Occipital lobe (tissue), 2 donors: ENCODE measurements around the gene FIZ1. TPM values are rescaled to one million over a fixed set of nuclear protein-coding genes. Genes with fewer than 3 reads are reported as not detected.

Source experiments
- DNase-seq: peaks from one replicate; lab custom pipeline; 2025; lab: John Stamatoyannopoulos, UW
- total RNA-seq: library from RNA; depleted of rRNA; stranded (reverse); fragments of >200 nt; gene quantifications from one replicate; pipeline ENCODE4 v1.2.3, GENCODE V29; 2014

Gene FIZ1
- total RNA-seq, 1 donor from 2014 or later = 4.1 TPM

- DNase-seq = no peak
Observed at GRCh38 chr19:55613930-55614710, 14.8 kb upstream of the FIZ1 start.

- no peak for DNase-seq
Observed at GRCh38 chr19:55613396-55613795, 14.1 kb upstream of the FIZ1 start.

DNA sequence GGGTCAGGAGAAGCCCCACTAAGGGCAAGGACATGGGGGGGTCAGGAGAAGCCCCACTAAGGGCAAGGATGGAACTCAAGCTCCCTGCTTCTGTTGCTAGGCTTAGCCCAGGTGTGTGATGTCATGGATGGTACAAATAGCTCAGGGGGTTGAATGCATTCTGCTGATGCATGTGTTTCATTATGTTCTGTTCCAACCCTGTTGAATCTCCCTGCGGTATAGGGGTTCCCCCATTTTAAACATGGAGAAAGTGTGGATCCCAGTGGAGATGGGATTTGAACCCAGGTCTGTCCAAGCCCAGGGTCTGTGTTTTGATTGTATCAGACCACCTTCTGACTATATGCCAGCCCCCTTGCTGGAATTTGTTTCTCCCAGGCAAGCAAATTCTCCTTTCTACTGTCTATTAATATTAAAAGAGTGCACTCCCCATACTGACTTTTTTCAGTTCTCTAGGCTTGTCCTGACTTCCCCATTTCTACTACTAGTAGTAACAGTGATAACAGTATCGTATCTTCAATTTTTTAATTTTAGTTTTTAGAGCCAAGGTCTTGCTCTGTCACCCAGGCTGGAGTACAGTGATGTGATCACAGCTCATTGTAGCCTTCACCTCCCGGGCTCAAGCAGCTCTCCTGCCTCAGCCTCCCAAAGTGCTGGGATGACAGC lies 12.8 kb upstream of the FIZ1 start:
- no peak for DNase-seq

DNA sequence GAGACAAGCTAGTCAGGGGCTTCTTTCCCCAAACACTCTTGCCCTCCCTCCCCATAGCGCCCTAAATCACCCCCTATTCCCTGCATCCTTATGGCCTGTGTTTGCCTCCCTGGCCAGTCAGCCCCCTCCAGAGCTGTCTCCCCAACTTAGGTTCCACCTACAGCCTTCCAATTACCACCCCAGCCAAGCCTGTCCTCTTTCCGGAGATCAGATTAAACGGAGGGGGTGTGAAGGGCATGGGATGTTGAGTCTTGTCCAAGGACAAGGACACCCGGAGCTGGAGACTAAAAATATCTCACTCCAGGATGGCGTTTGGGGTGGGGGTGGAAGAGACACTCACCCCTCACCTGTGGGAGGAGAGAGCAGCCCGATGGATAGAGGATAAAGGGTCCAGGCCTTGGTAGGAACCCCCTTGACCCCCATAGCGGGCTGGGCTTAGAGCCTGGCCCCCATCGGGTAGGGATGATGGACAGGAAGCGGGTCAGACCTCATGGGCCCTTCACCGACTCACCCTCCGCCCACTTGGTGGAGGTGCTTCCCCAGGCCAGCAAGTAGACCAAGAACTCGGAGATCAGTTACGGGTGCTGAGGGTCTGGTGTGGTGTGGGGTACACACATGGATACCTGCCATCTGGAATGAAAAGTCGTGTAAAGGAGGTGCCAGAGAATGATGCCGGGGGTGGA lies 12.1 kb upstream of the FIZ1 start:
- no peak for DNase-seq

- no peak for DNase-seq
Observed at GRCh38 chr19:55609326-55609725, 10.0 kb upstream of the FIZ1 start.

GRCh38 chr19:55606817-55607216 lies 7.5 kb upstream of the FIZ1 start:
- DNase-seq = no peak

- DNase-seq = no peak
Observed at GRCh38 chr19:55606471-55606787, 7.1 kb upstream of the FIZ1 start.

DNA sequence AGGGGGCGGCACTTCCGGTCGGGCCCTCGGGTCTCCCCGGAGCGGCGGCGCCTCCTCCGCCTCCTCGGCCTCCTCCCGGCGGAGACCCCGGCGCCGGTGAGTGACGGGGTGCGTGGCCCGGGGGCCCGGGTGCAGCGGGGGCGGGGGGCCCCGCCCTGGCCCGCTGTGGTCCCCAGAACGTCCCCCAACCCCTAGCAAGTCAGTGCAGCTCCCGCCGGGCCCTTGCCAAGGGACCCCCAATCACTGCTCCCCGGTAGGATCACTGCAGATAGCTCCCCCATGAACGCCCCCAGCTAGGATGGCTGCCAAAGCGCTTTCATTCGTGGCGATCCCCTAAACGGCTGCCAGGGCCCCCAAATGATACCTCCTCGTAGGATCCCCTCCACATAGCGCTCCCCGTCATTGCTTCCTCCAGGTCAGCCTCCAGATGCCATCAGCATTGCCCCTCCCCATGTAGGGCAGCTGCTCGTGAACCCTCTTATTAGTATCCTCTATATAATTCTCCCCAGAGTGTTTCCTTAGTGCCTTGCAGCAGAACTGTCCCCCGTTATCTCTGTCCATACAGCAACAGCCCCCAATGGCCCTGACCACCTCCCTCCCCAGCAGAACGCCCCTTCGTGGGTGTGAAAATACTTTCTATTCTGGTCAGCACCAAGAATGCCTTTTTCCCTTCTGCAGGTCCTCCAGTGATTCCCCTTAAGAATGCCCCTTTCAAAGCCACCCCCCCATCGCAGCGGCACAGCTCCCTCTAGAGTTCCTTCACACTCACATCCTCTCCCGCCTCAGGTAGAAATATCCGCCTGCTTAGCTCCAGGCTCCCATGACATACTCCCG lies 6.5 kb upstream of the FIZ1 start, which contains the start of gene ZNF865:
TSS of gene ZNF865 (plus strand) at position 11 of the 834 bp plus-strand sequence. CDS start 7,972 bp downstream, outside the sequence.
- peak; percentile 48 for DNase-seq

- DNase-seq = peak; percentile 95
Observed at GRCh38 chr19:55605207-55605636, 5.9 kb upstream of the FIZ1 start.

DNA sequence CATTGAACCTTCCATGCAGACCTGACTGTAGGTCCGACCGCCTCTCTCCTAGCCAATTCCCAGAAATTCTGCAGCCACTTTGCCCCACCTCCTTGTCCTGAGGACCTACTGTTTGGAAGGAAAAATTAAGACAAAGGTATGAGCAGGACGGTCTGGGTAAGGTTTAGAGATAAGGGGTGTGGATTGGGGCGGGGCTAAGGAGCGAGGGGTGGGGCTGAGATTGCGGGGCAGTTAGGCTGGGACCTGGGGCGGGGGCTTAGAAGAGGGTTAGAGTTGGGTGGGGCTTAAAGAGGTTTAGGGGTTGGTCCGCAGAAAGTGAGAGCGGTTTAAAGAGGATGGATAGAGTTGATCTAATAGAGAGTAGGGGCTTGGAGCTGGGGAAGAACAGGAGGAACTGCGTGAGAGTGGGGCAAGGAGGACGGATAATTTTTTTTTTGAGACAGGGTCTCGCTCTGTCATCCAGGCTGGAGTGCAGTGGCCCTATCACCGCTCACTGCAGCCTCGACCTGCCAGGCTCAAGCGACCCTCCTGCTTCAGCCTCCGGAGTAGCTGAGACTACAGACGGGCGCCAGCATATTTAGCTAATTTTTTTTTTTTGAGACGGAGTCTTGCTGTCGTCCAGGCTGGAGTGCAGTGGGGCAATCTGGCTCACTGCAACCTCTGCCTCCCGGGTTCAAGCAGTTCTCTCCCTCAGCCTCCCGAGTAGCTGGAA lies 4.4 kb upstream of the FIZ1 start:
- DNase-seq = no peak

GRCh38 chr19:55603115-55603514 lies 3.8 kb upstream of the FIZ1 start:
- no peak for DNase-seq

DNA sequence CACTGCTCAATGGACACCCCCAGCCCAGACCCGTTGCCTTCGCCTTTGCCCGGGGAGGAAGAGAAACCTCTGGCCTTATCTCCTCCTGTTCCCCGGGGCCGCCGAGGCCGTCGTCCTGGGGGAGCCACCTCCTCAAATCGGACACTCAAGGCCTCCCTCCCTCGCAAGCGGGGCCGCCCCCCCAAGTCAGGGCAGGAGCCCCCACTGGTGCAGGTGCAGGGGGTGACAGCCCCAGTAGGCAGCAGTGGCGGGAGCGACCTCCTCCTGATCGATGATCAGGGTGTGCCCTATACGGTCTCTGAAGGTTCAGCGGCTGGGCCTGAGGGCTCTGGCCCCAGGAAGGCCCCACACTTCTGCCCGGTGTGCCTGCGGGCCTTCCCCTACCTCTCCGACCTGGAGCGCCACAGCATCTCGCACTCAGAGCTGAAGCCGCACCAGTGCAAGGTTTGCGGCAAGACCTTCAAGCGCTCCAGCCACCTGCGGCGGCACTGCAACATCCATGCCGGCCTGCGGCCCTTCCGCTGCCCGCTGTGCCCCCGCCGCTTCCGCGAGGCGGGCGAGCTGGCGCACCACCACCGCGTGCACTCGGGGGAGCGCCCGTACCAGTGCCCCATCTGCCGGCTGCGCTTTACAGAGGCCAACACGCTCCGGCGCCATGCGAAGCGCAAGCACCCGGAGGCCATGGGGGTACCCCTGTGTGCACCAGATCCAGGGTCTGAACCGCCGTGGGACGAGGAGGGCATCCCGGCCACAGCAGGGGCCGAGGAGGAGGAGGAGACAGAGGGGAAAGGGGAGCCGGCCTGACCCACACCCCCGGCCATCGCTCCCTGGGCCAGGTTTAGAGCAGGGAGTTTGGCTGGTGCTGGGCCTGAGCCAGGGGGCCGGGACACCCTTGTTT lies 3.0 kb upstream of the FIZ1 start:
- DNase-seq = no peak

GRCh38 chr19:55601084-55601483 lies 1.8 kb upstream of the FIZ1 start:
- DNase-seq = no peak

GRCh38 chr19:55600662-55601028 lies 1.3 kb upstream of the FIZ1 start:
- DNase-seq = no peak

DNA sequence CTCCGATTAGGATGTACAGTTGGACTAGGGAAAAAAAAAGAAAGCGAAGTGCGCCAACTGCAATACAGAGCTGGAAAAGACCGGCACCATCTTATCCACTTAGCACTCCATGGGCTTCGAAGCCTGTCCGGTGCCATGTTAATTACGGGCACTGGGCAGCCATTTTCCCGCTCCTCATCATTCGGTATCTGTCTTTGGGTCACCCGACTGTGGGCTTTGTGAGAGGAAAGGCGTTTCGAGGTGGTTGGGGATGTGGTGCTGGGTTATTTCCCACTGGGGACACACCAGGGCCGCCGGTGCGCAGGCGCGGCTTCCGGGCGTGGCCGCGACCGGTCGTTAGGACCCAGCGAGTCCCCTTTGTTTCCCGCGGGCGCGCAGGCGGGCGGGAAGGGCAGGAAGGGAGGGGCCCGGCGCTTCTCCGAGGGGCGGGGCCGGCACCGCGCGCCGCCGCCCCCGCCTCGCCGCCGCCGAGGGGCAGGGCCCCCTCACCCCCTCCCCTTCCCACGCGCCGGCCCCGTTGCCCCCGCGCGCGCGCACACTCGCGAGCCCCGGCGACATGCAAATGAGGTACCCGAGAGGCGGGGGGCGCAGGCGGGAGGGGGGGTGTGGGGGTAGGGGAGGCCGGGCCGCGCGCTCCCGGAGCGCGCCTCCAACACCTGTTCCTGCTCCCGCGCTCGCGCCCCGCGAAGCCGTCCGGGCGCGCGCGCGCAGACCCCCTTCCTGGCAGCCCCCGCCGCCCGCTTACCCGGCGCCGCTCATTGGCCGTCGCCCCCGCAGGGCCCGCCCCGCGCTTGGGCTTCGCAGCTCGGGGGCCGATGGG lies 735 bp upstream of the FIZ1 start, which contains the start of gene ZNF524:
TSS of gene ZNF524 (plus strand) at position 447 of the 820 bp plus-strand sequence. CDS start 1,825 bp downstream, outside the sequence.
- peak; percentile 86 for DNase-seq

- peak; percentile 85 for DNase-seq
Observed at GRCh38 chr19:55598719-55599467, 424 bp downstream of the FIZ1 start.

GRCh38 chr19:55598034-55598433 lies 1.3 kb downstream of the FIZ1 start:
- DNase-seq = no peak

DNA sequence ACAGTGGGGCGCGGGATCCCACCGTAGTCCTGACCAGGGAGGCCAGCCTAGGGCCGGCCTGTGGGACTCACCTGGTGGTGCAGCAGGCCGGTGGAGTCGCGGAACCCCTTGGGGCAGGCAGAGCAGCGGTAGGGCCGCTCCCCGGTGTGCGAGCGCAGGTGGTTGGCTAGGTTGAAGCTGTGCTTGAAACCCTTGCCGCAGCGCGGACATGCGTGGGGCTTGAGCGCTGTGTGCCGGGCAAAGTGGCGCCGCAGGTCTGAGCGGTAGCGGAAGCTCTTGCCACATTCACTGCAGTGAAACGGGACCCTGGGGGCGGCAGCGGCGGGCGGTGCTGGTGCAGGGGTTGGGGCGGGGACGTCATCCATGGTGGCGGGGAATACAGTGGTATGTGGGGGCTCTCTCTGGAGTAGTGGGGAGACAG lies 1.8 kb downstream of the FIZ1 start:
- no peak for DNase-seq
